Measurements from ENCODE around the gene KAT6B. TPM values are rescaled to one million over a fixed set of nuclear protein-coding genes. Genes with fewer than 3 reads are reported as not detected.

Gene KAT6B
- total RNA-seq, 1 donor from 2014 or later, result 47.5 TPM

- intact Hi-C loops (cut with DNase I), result no loop called here
- no peak for DNase-seq (ENCODE audit: low spot score)
Measured at GRCh38 chr10:75067272-75067671, 240.9 kb downstream of the KAT6B start.

DNA sequence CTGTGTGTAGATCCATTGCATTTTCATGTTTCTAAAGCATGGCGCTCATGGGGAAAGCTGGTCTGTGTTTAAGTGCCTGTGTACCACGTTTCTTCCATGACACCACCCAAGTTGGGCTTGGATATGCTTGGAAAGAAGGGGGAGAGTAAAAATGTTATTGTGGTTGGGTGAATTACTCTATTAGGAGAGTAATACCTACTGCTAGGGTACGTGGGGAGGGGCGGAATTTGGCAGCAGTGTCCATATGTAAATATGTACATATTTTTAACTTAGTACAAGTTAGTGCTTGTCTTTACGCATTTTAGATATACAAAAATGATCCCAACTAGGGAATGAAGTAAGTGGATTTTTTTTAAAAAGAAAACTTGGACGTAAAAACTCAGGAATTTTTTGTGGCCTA, 242.1 kb downstream of the KAT6B start:
- DNase-seq (ENCODE audit: low spot score), result no peak
- intact Hi-C loops (cut with DNase I), result no loop called here

DNA sequence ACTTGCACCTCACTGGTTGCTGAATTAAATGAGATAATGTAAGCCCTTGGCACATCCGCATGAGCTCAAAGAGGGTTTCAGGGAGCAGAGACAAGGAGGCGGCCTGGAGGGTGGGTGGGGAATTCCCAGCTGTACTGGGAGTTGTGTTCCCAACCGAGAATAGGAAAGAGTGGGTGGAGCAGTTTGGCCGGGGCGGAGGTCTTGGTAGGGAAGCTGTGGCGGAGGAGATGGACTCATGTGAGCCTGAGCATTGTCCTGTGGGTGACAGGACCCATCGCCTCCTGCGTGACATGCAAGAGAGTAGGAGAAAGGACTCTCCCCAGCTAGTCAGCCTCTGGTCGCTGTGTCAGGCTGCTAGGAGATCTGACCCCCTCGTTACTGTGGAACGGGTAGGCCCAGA, 244.1 kb downstream of the KAT6B start:
- intact Hi-C loops (cut with DNase I), result no loop called here
- no peak for DNase-seq (ENCODE audit: low spot score)

DNA sequence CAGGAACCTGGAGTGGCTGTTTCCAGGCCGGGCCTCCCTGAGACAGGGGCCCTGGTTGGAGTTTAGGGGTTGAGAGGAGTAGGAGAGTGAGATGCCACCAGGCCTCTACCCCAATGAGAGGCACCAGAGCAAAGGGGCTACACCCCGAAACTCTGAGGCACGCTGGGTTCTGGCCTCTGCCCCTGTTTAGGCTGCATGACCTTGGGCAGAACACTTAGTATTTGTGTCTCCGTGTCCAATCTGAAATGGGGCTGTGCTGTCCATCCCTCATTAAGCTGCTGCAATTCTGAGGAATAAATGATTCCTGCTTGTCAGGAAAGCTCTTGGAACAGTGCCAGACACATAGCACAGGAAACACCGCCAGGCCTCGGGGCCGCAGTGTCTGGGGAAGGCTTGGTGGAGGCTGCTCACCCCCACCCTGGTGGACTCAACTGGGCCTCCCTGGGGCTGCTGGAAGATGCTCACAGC, 244.6 kb downstream of the KAT6B start:
- no peak for DNase-seq (ENCODE audit: low spot score)
- intact Hi-C loops (cut with DNase I), result no loop called here

- intact Hi-C loops (cut with DNase I), result no loop called here
- no peak for DNase-seq (ENCODE audit: low spot score)
Measured at GRCh38 chr10:75071756-75072155, 245.4 kb downstream of the KAT6B start.

DNA sequence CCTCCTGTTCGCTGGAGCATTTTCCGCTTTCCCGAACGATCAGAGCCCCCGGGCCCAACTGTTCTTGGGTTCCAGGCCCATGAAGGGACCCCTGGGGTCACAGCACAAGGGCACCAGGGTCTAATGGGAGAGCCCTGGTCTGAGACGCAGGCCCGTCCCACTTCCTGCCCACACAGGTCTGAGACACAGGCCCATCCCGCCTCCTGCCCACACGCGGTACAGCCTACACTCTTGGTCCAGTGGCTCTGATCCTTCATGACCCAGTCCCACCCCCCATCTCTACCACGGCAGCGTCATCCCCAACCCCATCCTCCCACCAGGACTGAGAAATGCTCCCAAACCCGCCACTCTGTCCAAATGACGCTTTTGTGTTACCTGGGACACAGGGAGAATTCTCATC, 246.3 kb downstream of the KAT6B start:
- intact Hi-C loops (cut with DNase I), result no loop called here
- DNase-seq (ENCODE audit: low spot score), result no peak

- intact Hi-C loops (cut with DNase I), result no loop called here
- no peak for DNase-seq (ENCODE audit: low spot score)
Measured at GRCh38 chr10:75073442-75073841, 247.0 kb downstream of the KAT6B start.

GRCh38 chr10:75074711-75075445, 248.5 kb downstream of the KAT6B start:
- intact Hi-C loops (cut with DNase I), result no loop called here
- DNase-seq (ENCODE audit: low spot score), result no peak

- no peak for DNase-seq (ENCODE audit: low spot score)
- intact Hi-C loops (cut with DNase I), result no loop called here
Measured at GRCh38 chr10:75076348-75076747, 249.9 kb downstream of the KAT6B start.

DNA sequence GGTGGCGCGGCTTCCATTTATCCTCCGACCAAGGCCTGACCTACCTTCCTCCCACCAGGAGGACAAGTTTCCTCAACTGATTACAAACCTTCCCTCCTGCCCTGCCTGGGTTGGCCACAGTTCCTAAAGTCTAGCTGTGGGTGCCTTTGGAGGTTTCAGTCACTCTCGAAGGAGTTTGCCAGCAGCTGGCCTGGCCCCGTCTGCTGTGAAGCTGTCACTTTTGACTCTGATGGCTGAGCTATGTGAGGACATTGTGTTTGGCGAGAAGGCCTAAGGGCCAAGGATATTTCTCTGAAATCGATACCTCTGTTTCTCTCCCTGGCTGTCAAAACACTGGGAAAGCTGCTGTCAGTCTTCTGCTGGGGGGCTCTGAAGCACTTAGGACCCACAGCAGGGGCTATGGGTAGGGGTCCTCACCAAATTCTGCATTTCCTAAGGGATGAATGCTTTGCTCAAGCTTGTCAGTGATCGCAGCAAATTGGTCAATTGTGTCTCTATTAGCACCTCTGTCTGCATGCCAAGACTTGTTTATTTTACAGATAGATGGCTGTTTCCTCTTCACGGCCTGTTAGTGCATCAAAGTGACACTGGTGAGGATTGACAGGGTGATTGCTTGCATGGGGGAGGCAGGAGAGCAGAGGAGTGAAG, 253.2 kb downstream of the KAT6B start:
- intact Hi-C loops (cut with DNase I), result no loop called here
- no peak for DNase-seq (ENCODE audit: low spot score)

GRCh38 chr10:75080554-75080953, 254.2 kb downstream of the KAT6B start:
- no peak for DNase-seq (ENCODE audit: low spot score)
- intact Hi-C loops (cut with DNase I), result no loop called here

GRCh38 chr10:75081379-75081778, 255.0 kb downstream of the KAT6B start:
- no peak for DNase-seq (ENCODE audit: low spot score)
- intact Hi-C loops (cut with DNase I), result no loop called here
